ENCODE data around the gene EEF1AKMT3.

Gene EEF1AKMT3

GRCh38 chr12:57751788-57752667 lies 20.4 kb upstream of the EEF1AKMT3 start, which contains the start of gene CDK4:
CDK4 (minus strand) TSS chr12:57752310; CDS start chr12:57751717, 593 bp downstream.
- peak; percentile 99 to 100 for DNase-seq

- no peak for DNase-seq
Measured at GRCh38 chr12:57752668-57753000, 19.8 kb upstream of the EEF1AKMT3 start.

- DNase-seq = no peak
Measured at GRCh38 chr12:57753756-57754337, 18.6 kb upstream of the EEF1AKMT3 start.

GRCh38 chr12:57754411-57755193 lies 17.8 kb upstream of the EEF1AKMT3 start, which contains the start of gene MARCHF9:
MARCHF9 (plus strand) TSS chr12:57755103; CDS start chr12:57755529, 426 bp downstream.
- peak; percentile 88 to 93 for DNase-seq

GRCh38 chr12:57755194-57755453 lies 17.3 kb upstream of the EEF1AKMT3 start:
- no peak for DNase-seq

GRCh38 chr12:57755454-57756372 lies 16.7 kb upstream of the EEF1AKMT3 start:
- DNase-seq = peak in 1 of 2 donors; percentile 52

GRCh38 chr12:57756406-57757341 lies 15.7 kb upstream of the EEF1AKMT3 start:
- peak; percentile 71 to 81 for DNase-seq

- DNase-seq = no peak
Measured at GRCh38 chr12:57757771-57758170, 14.6 kb upstream of the EEF1AKMT3 start.

GRCh38 chr12:57758552-57759359 lies 13.7 kb upstream of the EEF1AKMT3 start:
- DNase-seq = no peak

GRCh38 chr12:57759360-57759980 lies 12.9 kb upstream of the EEF1AKMT3 start:
- peak; percentile 42 to 69 for DNase-seq

GRCh38 chr12:57760347-57760982 lies 11.9 kb upstream of the EEF1AKMT3 start:
- DNase-seq = no peak

- DNase-seq = no peak
Measured at GRCh38 chr12:57761391-57761998, 10.9 kb upstream of the EEF1AKMT3 start.

- DNase-seq = no peak
Measured at GRCh38 chr12:57762463-57762862, 10.0 kb upstream of the EEF1AKMT3 start.

- no peak for DNase-seq
Measured at GRCh38 chr12:57763881-57764661, 8.3 kb upstream of the EEF1AKMT3 start.

GRCh38 chr12:57764662-57765002 lies 7.8 kb upstream of the EEF1AKMT3 start:
- no peak for DNase-seq

- peak; percentile 27 to 61 for DNase-seq
Measured at GRCh38 chr12:57765003-57765697, 7.3 kb upstream of the EEF1AKMT3 start.

- DNase-seq = no peak
Measured at GRCh38 chr12:57765698-57766463, 6.5 kb upstream of the EEF1AKMT3 start.
